RCC 7860 (cell line): Measurements from ENCODE around the gene APEH.

Experiments used
- DNase-seq: peaks from one replicate; pipeline ENCODE4 v3.0.0-alpha.2; 2015; ENCODE audit warnings: low spot score
- FAIRE-seq: peaks from 2 replicates; lab custom pipeline; 2012; peaks lifted over from hg19 to GRCh38; lab: Jason Lieb, UNC

APEH gene

GRCh38 chr3:49649576-49649975 lies 24.6 kb upstream of the APEH start:
- FAIRE-seq, result no peak

DNA sequence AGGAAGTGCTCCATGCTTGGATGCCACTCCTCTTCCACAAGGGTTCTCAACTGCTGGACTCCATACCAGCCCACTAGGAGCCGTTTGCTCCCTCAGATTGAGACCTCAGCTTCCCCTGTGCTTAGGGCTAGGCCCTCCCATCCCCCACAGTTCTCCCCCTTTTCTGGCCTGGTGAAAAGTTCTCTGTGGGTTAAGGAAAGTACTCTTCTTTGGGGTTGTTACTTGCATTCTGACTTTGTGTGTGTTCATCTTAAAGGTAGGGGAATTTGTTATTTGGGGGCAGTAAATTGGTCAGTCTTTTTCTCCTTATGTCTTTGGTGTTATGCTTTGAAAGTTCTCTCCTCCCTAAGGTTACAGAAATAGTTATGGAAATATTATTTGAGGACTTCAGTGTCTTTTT lies 24.0 kb upstream of the APEH start:
- no peak for FAIRE-seq

More at GRCh38 chr3:49649576-49649975, 24.6 kb upstream of the APEH start:
- DNase-seq, result no peak

GRCh38 chr3:49650637-49651036 lies 23.5 kb upstream of the APEH start:
- DNase-seq, result no peak
- no peak for FAIRE-seq

More for the DNA sequence above, 24.0 kb upstream of the APEH start:
- no peak for DNase-seq

GRCh38 chr3:49652218-49652902 lies 21.8 kb upstream of the APEH start:
- FAIRE-seq, result no peak
- no peak for DNase-seq

GRCh38 chr3:49652903-49653415 lies 21.2 kb upstream of the APEH start:
- FAIRE-seq, result no peak
- no peak for DNase-seq

- no peak for FAIRE-seq
- DNase-seq, result no peak
Observed at GRCh38 chr3:49653621-49654020, 20.5 kb upstream of the APEH start.

DNA sequence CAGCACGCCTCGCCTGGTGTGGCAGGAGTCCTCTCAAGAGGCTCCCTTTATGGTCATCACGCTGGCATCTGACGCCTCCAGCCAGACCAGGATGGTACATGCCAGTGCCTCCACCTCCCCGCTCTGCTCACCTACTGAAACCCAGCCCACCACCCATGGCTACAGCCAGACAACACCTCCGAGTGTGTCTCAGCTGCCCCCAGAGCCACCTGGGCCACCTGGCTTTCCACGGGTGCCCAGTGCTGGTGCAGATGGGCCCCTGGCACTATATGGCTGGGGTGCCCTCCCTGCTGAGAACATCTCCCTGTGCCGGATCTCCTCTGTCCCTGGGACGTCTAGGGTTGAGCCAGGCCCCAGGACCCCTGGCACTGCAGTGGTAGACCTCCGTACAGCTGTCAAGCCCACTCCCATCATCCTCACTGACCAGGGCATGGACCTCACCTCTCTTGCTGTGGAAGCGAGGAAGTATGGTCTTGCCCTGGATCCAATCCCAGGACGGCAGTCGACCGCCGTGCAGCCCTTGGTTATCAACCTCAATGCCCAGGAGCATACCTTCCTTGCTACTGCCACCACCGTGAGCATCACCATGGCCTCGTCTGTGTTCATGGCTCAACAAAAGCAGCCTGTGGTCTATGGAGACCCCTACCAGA lies 19.9 kb upstream of the APEH start:
- DNase-seq, result no peak
- no peak for FAIRE-seq

DNA sequence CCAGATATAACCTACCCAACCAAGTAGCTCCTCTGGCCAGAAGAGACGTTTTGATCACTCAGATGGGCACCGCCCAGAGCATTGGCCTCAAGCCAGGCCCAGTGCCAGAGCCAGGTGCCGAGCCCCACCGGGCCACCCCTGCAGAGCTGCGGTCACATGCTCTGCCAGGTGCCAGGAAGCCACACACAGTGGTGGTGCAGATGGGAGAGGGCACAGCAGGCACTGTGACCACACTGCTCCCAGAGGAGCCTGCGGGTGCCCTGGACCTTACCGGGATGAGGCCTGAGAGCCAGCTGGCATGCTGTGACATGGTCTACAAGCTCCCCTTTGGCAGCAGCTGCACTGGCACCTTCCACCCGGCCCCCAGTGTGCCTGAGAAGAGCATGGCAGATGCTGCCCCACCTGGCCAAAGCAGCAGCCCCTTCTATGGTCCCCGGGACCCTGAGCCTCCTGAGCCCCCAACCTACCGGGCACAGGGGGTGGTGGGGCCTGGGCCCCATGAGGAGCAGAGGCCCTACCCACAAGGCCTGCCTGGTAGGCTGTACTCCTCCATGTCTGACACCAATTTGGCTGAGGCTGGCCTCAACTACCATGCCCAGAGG lies 19.1 kb upstream of the APEH start:
- DNase-seq (no peak), FAIRE-seq (no peak)

- no peak for DNase-seq
- no peak for FAIRE-seq
Observed at GRCh38 chr3:49655731-49656285, 18.3 kb upstream of the APEH start.

GRCh38 chr3:49656541-49657112 lies 17.5 kb upstream of the APEH start:
- FAIRE-seq (no peak), DNase-seq (no peak)

DNA sequence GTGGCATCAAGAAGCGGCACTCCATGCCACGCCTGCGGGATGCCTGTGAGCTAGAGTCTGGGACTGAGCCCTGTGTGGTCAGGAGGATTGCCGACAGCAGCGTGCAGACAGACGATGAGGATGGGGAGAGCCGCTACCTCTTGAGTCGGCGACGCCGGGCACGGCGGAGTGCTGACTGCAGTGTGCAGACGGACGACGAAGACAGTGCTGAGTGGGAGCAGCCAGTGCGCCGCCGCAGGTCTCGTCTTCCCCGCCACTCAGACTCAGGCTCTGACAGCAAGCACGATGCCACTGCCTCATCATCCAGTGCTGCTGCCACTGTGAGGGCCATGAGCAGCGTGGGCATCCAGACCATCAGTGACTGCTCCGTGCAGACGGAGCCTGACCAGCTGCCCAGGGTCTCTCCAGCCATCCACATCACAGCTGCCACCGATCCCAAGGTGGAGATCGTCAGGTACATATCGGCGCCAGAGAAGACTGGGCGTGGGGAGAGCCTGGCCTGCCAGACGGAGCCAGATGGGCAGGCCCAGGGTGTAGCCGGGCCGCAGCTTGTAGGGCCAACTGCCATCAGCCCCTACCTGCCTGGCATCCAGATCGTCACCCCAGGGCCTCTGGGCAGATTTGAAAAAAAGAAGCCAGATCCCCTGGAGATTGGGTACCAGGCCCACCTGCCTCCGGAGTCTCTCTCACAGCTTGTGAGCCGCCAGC lies 16.8 kb upstream of the APEH start:
- DNase-seq (no peak), FAIRE-seq (no peak)

DNA sequence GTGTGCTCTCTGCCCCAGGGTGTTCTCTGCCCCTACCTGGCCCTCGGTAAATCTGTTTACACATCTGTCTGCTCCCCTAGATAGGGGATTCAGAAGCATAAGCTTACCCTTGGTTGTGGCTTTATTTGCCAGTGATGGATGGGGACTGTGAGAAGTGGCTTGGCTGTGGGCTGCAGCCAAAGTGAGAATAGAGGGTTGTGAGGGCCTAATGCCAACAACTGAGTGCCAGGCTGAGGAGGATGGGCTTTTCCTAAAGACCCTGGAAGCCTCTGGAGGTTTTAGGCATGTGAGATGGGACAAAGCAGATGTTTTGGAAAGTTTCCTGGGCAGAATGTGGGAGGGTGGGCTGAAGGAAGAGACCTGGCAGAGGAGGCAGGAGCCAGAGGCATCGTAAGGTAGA lies 15.4 kb upstream of the APEH start:
- FAIRE-seq (no peak), DNase-seq (no peak)

GRCh38 chr3:49659756-49660155 lies 14.4 kb upstream of the APEH start:
- FAIRE-seq, result no peak
- DNase-seq, result no peak

DNA sequence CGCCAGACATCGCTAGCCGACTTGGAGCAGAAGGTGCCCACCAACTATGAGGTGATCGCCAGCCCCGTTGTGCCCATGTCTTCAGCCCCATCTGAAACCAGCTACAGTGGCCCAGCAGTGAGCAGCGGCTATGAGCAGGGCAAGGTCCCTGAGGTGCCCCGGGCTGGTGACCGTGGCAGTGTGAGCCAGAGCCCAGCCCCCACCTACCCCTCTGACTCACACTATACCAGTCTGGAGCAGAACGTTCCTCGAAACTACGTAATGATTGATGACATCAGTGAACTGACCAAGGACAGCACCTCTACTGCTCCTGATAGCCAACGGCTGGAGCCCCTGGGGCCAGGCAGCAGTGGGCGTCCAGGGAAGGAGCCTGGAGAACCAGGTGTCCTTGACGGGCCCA lies 12.9 kb upstream of the APEH start:
- no peak for FAIRE-seq

DNA sequence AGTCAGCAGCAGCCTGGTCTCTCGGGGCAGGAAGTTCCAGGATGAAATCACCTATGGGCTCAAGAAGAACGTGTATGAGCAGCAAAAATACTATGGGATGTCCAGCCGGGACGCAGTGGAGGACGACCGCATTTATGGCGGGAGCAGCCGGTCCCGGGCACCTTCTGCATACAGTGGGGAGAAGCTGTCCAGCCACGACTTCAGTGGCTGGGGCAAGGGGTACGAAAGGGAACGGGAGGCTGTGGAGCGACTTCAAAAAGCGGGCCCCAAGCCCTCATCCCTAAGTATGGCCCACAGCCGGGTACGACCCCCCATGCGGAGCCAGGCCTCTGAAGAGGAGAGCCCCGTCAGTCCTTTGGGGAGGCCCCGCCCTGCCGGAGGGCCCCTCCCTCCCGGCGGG lies 12.1 kb upstream of the APEH start:
- FAIRE-seq (no peak), DNase-seq (no peak)

More for the DNA sequence above, 12.9 kb upstream of the APEH start:
- peak; percentile 48 for DNase-seq

- FAIRE-seq (no peak), DNase-seq (no peak)
Observed at GRCh38 chr3:49662720-49663413, 11.3 kb upstream of the APEH start.

DNA sequence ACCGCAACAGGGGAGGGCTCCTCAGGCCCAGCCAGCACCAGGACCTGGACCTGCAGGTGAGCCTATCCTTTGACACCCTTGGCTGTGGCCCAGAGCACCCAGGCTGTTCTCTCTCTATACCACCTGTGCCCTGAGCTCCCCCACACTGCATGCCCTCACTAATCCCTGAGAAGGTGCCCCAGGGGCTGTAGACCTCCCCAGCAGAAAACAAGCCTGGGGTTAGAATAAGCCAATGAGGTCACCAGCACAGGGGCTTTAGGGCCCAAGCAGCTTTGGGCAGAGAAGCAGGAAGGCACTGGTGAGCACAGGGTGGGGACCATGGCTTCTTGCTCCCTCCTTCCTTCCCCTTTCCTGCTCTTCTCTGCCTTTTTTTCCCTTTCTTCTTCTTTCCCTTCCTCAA lies 10.3 kb upstream of the APEH start:
- FAIRE-seq (no peak), DNase-seq (no peak)

- DNase-seq, result no peak
- no peak for FAIRE-seq
Observed at GRCh38 chr3:49664300-49664699, 9.9 kb upstream of the APEH start.

DNA sequence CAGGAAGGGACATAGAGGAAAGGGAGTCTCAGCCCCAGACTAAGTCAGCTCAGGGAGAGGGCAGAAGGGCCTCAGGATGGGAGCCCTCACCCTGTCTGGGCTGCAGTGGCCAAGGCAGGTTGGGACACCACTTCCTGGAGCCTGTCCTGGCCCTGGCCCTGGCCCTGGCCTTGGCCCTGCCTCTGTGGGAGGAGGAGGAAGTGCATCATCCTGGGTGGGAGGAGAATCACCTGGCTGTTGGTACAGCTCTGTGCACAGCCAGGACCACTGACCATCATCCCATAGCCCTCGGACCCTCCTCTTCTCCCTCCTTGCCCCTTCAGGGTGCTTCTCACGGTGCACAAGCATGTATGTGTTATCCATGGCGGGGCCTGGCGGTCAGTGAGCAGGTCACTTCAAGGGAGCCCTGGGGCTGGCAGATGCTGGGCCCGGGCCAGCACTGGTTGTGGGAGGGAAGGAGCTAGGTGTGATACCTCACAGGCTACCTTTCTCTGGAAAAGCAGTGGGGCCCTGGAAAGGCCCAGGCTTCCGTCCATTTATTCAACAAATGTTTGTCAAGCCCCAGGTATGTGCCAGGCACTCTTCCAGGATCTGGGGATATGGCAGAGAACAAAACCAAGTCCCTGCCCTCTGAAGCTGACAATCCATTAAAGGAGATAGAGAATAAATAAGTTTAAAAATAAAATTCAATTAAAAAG lies 8.2 kb upstream of the APEH start:
- DNase-seq, result no peak
- no peak for FAIRE-seq

DNA sequence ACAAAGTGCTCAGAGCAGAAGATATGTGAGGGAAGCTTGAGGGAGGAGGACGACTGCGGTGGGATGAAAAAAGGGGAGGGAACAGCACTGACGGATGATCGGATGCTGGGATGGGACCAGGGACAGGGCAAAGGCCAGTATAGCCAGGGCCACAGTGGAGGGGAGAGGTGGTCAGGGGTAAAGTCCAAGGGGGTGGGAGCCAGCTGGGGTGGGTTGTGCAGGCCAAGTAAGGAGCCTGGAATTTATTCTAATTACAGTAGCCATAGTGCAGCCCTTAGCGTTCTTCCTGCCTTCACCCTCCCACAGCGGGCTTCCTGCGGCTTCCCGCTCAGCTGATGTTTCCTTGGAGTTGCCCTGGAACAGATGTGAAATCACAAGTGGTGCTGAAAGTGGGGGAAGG lies 7.6 kb upstream of the APEH start:
- no peak for FAIRE-seq
- DNase-seq, result no peak
